Measurements from ENCODE around the gene PPFIBP1. TPM values are rescaled to one million over a fixed set of nuclear protein-coding genes. Genes with fewer than 3 reads are reported as not detected.
A peak's percentile ranks its signal among the peaks of the same experiment; 100 is the strongest.

The PPFIBP1 gene
- total RNA-seq, result 1 to 10 TPM in 2 of 3 donors, under 1 TPM in 1; 0.73 to 1.6 (median 1.4) TPM
- 8.5 TPM for total RNA-seq (2013)

- DNase-seq, result peak; percentile 82 to 95
- intact Hi-C loops (cut with micrococcal nuclease), result loop anchor here (2.0 kb wide), 1 partner anchor 187 kb away; the partner anchor contains the start of gene MRPS35
- H3K27ac Mint-ChIP-seq, result peak within 1 kb of the TSS; percentile 85 to 88
- Histone ChIP-seq H3K27me3 (ENCODE audit: control insufficient read depth, insufficient read depth, low read length) (no peaks in the 10 kb centered on the region), H3K9me3 (ENCODE audit: control insufficient read depth, insufficient read depth, low read length) (no peaks in the 10 kb centered on the region), H3K27ac (ENCODE audit: low read length) (peak within 1 kb of the TSS; percentile 51), H3K36me3 (ENCODE audit: control insufficient read depth, insufficient read depth, low read length) (no peaks in the 10 kb centered on the region), H3K4me3 (ENCODE audit: low read length) (peak within 1 kb of the TSS; percentile 55), H3K4me1 (ENCODE audit: control insufficient read depth, insufficient read depth, low read length) (peaks cover 16% of the 10 kb centered on the region)
- no peak for TF ChIP-seq CTCF (IDR thresholded peaks at IDR 0.05)
- H3K4me1 Mint-ChIP-seq, result peaks cover 12 to 20% of the 10 kb centered on the region in 2 donors
- WGBS (ENCODE audit: insufficient coverage), result 0% methylated on average over 40 of the region's 41 CpGs
- H3K27me3 Mint-ChIP-seq (ENCODE audit: low read depth in 2 of 2), result peaks cover 33 to 45% of the 10 kb centered on the region in 2 donors
- no peaks in the 10 kb centered on the region for H3K36me3 Mint-ChIP-seq
- H3K9me3 Mint-ChIP-seq, result no peaks in the 10 kb centered on the region
- peak within 1 kb of the TSS; percentile 97 for H3K4me3 Mint-ChIP-seq
- ATAC-seq, result peak; percentile 96 to 98 (median 97)
Measured at GRCh38 chr12:27523642-27524493, at the start of gene PPFIBP1. TSS of gene PPFIBP1 (plus strand) at chr12:27524206. CDS start at chr12:27633397, 109,191 bp downstream.

GRCh38 chr12:27474344-27474743 lies 49.7 kb upstream of the PPFIBP1 start:
- Mint-ChIP-seq H3K36me3 (peaks cover 22% of the 10 kb centered on the region), H3K27ac (no peak overlapping the region), H3K9me3 (peaks cover 13 to 15% of the 10 kb centered on the region in 2 donors), H3K4me1 (no peaks in the 10 kb centered on the region), H3K4me3 (no peak overlapping the region), H3K27me3 (ENCODE audit: low read depth in 2 of 2) (peaks cover 0 to 2% of the 10 kb centered on the region in 2 donors)
- Histone ChIP-seq H3K27ac (ENCODE audit: low read length) (no peak overlapping the region), H3K4me1 (ENCODE audit: control insufficient read depth, insufficient read depth, low read length) (no peaks in the 10 kb centered on the region), H3K36me3 (ENCODE audit: control insufficient read depth, insufficient read depth, low read length) (no peaks in the 10 kb centered on the region), H3K4me3 (ENCODE audit: low read length) (no peak overlapping the region), H3K27me3 (ENCODE audit: control insufficient read depth, insufficient read depth, low read length) (no peaks in the 10 kb centered on the region), H3K9me3 (ENCODE audit: control insufficient read depth, insufficient read depth, low read length) (peaks cover 14% of the 10 kb centered on the region)
- no peak for DNase-seq
- WGBS (ENCODE audit: insufficient coverage), result 74% methylated on average over 3 of the region's 3 CpGs
- ATAC-seq, result no peak
- intact Hi-C loops (cut with micrococcal nuclease), result no loop called here
- no peak for TF ChIP-seq CTCF (IDR thresholded peaks at IDR 0.05)

- intact Hi-C loops (cut with micrococcal nuclease), result no loop called here
- ATAC-seq, result no peak
- H3K27me3 ChIP-seq (ENCODE audit: control insufficient read depth, insufficient read depth, low read length), result no peaks in the 10 kb centered on the region
- H3K27me3 Mint-ChIP-seq (ENCODE audit: low read depth in 2 of 2), result peaks cover 0 to 2% of the 10 kb centered on the region in 2 donors
- no peaks in the 10 kb centered on the region for H3K4me1 ChIP-seq (ENCODE audit: control insufficient read depth, insufficient read depth, low read length)
- DNase-seq, result no peak
- H3K36me3 ChIP-seq (ENCODE audit: control insufficient read depth, insufficient read depth, low read length), result no peaks in the 10 kb centered on the region
- H3K9me3 ChIP-seq (ENCODE audit: control insufficient read depth, insufficient read depth, low read length), result peaks cover 14% of the 10 kb centered on the region
- peaks cover 22% of the 10 kb centered on the region for H3K36me3 Mint-ChIP-seq
- H3K4me1 Mint-ChIP-seq, result no peaks in the 10 kb centered on the region
- no peak overlapping the region for H3K27ac ChIP-seq (ENCODE audit: low read length)
- H3K27ac Mint-ChIP-seq, result no peak overlapping the region
- TF ChIP-seq CTCF (IDR thresholded peaks at IDR 0.05), result no peak
- peaks cover 13 to 15% of the 10 kb centered on the region in 2 donors for H3K9me3 Mint-ChIP-seq
- H3K4me3 ChIP-seq (ENCODE audit: low read length), result no peak overlapping the region
- H3K4me3 Mint-ChIP-seq, result no peak overlapping the region
Measured at GRCh38 chr12:27477049-27477448, 47.0 kb upstream of the PPFIBP1 start.

All from natural killer cell (primary cell).